K562 (cell line): ENCODE results near the gene SELENOM. TPM values are rescaled to one million over a fixed set of nuclear protein-coding genes. Genes with fewer than 3 reads are reported as not detected.
A peak's percentile ranks its signal among the peaks of the same experiment; 100 is the strongest.

Source experiments
- ATAC-seq: fragments of 200-7000 bp; cut with Tn5 transposase; 3 replicates; pipeline ENCODE4 v1.9.1; 2020; ENCODE audit warnings: moderate library complexity
- BruUV-seq: library from RNA; stranded (reverse); fragments of 400-500 nt; replicated peaks from 2 replicates; lab custom pipeline; 2021; lab: Mats Ljungman, UMichigan
- CTCF ChIA-PET: fragments of 300-600 bp; formaldehyde crosslinking; extraction: SDS; loops from one replicate; lab custom pipeline; 2021; ENCODE audit warnings: low intra/inter-chr PET ratio; lab: Yijun Ruan, JAX
- POLR2A ChIA-PET: fragments of 300-600, 350-650 bp; sonication (Branson Sonifier 250); formaldehyde crosslinking; extraction: SDS; loops from one replicate; lab custom pipeline; 2021; ENCODE audit warnings: antibody characterized with exemption, inconsistent platforms; lab: Yijun Ruan, JAX
- DNase-seq, 4 experiments: peaks; one replicate each; pipeline versions ENCODE4 v3.0.0 to v3.0.0-alpha.2; 2011 to 2018; ENCODE audit warnings: low spot score in 3 of 4, mixed read lengths in 3 of 4; ENCODE audit errors: extremely low read depth in 1 of 4
- FAIRE-seq: peaks from 2 replicates; lab custom pipeline; 2011; peaks lifted over from hg19 to GRCh38; lab: Jason Lieb, UNC
- H2AFZ ChIP-seq: 2 replicates; pipeline ENCODE4 v1.6.0; 2011; ENCODE audit warnings: low read depth, low read length, control low read depth, inconsistent platforms
- H3K27ac ChIP-seq: fragments of 200-600 bp; 3 replicates; pipeline ENCODE4 v1.8.0; 2011; ENCODE audit warnings: low read depth, mild to moderate bottlenecking, control low read depth, inconsistent platforms, low read length, moderate library complexity, mixed read lengths; ENCODE audit errors: extremely low read depth
- H3K27me3 ChIP-seq, 2 experiments: fragments of 300-600 bp in 1 of 2; 2 replicates in 1 of 2; 3 replicates in 1 of 2; pipeline versions ENCODE4 v1.6.0 to v1.8.0; 2011; ENCODE audit warnings: inconsistent platforms in 2 of 2, low read length in 2 of 2, mild to moderate bottlenecking in 1 of 2, mixed read lengths in 1 of 2, moderate library complexity in 1 of 2; ENCODE audit not compliant: control insufficient read depth in 2 of 2, insufficient read depth in 2 of 2
- H3K36me3 ChIP-seq: fragments of 300-600 bp; 3 replicates; pipeline ENCODE4 v1.8.0; 2011; ENCODE audit warnings: mild to moderate bottlenecking, low read length, inconsistent platforms; ENCODE audit not compliant: control insufficient read depth, insufficient read depth
- H3K4me1 ChIP-seq, 2 experiments: fragments of 200-600 bp in 1 of 2; replicated peaks in 1 of 2; 2 replicates in 1 of 2; 3 replicates in 1 of 2; pipeline versions ENCODE4 v1.5.1 to v1.8.0; 2011; ENCODE audit warnings: inconsistent platforms in 2 of 2, low read length in 2 of 2, mild to moderate bottlenecking in 1 of 2, mixed read lengths in 1 of 2, moderate library complexity in 1 of 2; ENCODE audit not compliant: control insufficient read depth in 2 of 2, insufficient read depth in 2 of 2
- H3K4me2 ChIP-seq: 2 replicates; pipeline ENCODE4 v1.6.1; 2011; ENCODE audit warnings: low read length, control low read depth, inconsistent platforms, mixed read lengths; ENCODE audit not compliant: insufficient read depth
- H3K4me3 ChIP-seq: fragments of 200-600 bp; sonication (generic), shearing (Covaris generic); 2 replicates; pipeline ENCODE4 v1.5.1; 2016; ENCODE audit warnings: control low read depth, inconsistent platforms
- H3K79me2 ChIP-seq: fragments of 200-600 bp; 3 replicates; pipeline ENCODE4 v1.8.0; 2011; ENCODE audit warnings: low read length, inconsistent platforms; ENCODE audit not compliant: control insufficient read depth, insufficient read depth
- H3K9ac ChIP-seq, 2 experiments: 2 replicates each; pipeline versions ENCODE4 v1.6.0 to v1.6.1; 2011; ENCODE audit warnings: low read depth in 2 of 2, low read length in 2 of 2, control low read depth in 1 of 2, inconsistent platforms in 1 of 2, mild to moderate bottlenecking in 1 of 2, mixed read lengths in 1 of 2; ENCODE audit not compliant: insufficient read depth in 1 of 2
- H3K9me1 ChIP-seq: one replicate; pipeline ENCODE4 v1.6.0; 2011; ENCODE audit warnings: inconsistent platforms, mild to moderate bottlenecking, low read length, moderate library complexity; ENCODE audit not compliant: control insufficient read depth, insufficient read depth
- H3K9me3 ChIP-seq: replicated peaks from 2 replicates; pipeline ENCODE4 v1.5.1; 2011; ENCODE audit warnings: low read depth, low read length, inconsistent platforms; ENCODE audit not compliant: control insufficient read depth, insufficient read depth
- H4K20me1 ChIP-seq: replicated peaks from 2 replicates; pipeline ENCODE4 v1.6.1; 2011; ENCODE audit warnings: low read length, inconsistent platforms, mixed read lengths; ENCODE audit not compliant: control insufficient read depth, insufficient read depth
- AFF4 ChIP-seq: sonication (generic); formaldehyde crosslinking; IDR thresholded peaks from 2 replicates; pipeline ENCODE4 v1.8.0; 2023; ENCODE audit warnings: mild to moderate bottlenecking, missing genetic modification reagents
- CBX1 ChIP-seq: sonication (generic); IDR thresholded peaks from 2 replicates; pipeline ENCODE4 v1.6.1; 2016; ENCODE audit warnings: antibody characterized with exemption, low read depth, mild to moderate bottlenecking
- CREM ChIP-seq: IDR thresholded peaks from 2 replicates; pipeline ENCODE4 v1.6.1; 2014; ENCODE audit warnings: antibody characterized with exemption, low read depth
- CXXC5 ChIP-seq: fragments of 250-450 bp; sonication (Bioruptor Pico); IDR thresholded peaks from 2 replicates; pipeline ENCODE4 v1.8.0; 2022; ENCODE audit warnings: inconsistent platforms, mild to moderate bottlenecking, moderate library complexity
- DNMT1 ChIP-seq: fragments of 450-650 bp; IDR thresholded peaks from 2 replicates; pipeline ENCODE4 v1.6.1; 2016; ENCODE audit warnings: antibody characterized with exemption, mild to moderate bottlenecking
- ELK1 ChIP-seq: sonication (generic); formaldehyde crosslinking; IDR thresholded peaks from 2 replicates; pipeline ENCODE4 v1.8.1; 2022; ENCODE audit warnings: missing genetic modification reagents
- GABPA ChIP-seq: fragments of 200-800 bp; sonication (Bioruptor generic); conservative IDR thresholded peaks from 2 replicates; pipeline ENCODE4 v1.6.1; 2016; ENCODE audit warnings: low read depth, missing genetic modification characterization, missing compliant biosample characterization
- HDAC1 ChIP-seq, 2 experiments: fragments of 450-650 bp; IDR thresholded peaks; 2 replicates each; pipeline ENCODE4 v1.6.1; 2016 to 2017; ENCODE audit warnings: inconsistent platforms in 1 of 2, mild to moderate bottlenecking in 1 of 2, moderate library complexity in 1 of 2
- KLF13 ChIP-seq: fragments of 450-650 bp; IDR thresholded peaks from 2 replicates; pipeline ENCODE4 v1.6.1; 2016; ENCODE audit warnings: missing genetic modification characterization, low read depth, mild to moderate bottlenecking, missing compliant biosample characterization, moderate library complexity, borderline replicate concordance
- MAFG ChIP-seq: fragments of 450-650 bp; conservative IDR thresholded peaks from 2 replicates; pipeline ENCODE4 v1.6.1; 2016; ENCODE audit warnings: missing genetic modification characterization, missing compliant biosample characterization
- NCOA4 ChIP-seq: fragments of 450-650 bp; IDR thresholded peaks from 2 replicates; pipeline ENCODE4 v1.6.1; 2018; ENCODE audit warnings: mild to moderate bottlenecking; ENCODE audit not compliant: partially characterized antibody
- POLR2A ChIP-seq: fragments of 450-650 bp; conservative IDR thresholded peaks from 2 replicates; pipeline ENCODE4 v1.6.1; 2016
- POLR2G ChIP-seq: fragments of 200-400 bp; formaldehyde crosslinking; IDR thresholded peaks from 2 replicates; pipeline ENCODE4 v1.6.1; 2017; ENCODE audit warnings: low read depth, mild to moderate bottlenecking, antibody characterized with exemption, low read length, moderate library complexity
- RAD21 ChIP-seq, 2 experiments: fragments of 250-450 bp in 1 of 2; fragments of 450-650 bp in 1 of 2; sonication (Bioruptor Pico) in 1 of 2; formaldehyde crosslinking in 1 of 2; IDR thresholded peaks in 1 of 2; conservative IDR thresholded peaks in 1 of 2; 2 replicates each; pipeline versions ENCODE4 v1.4.0 to v1.8.0; 2020 to 2022; ENCODE audit warnings: mild to moderate bottlenecking in 2 of 2, moderate library complexity in 1 of 2
- RAD51 ChIP-seq: fragments of 450-650 bp; IDR thresholded peaks from 2 replicates; pipeline ENCODE4 v1.7.1; 2016; ENCODE audit warnings: low read depth, mild to moderate bottlenecking, borderline replicate concordance
- ZFP36 ChIP-seq: fragments of 150-350 bp; IDR thresholded peaks from 2 replicates; pipeline ENCODE4 v1.6.1; 2018; ENCODE audit warnings: low read length, low read depth; ENCODE audit not compliant: partially characterized antibody
- WGBS: fragments of 100-300 bp; shearing (Covaris generic); methylation state at CpG from one replicate; pipeline ENCODE4 v1.1.6; 2016; ENCODE audit warnings: low coverage, mixed read lengths; ENCODE audit not compliant: insufficient coverage; ENCODE audit errors: missing lambda C conversion rate; 5-methylcytosine and 5-hydroxymethylcytosine counted together
- in situ Hi-C: fragments of 300-500 bp; cut with MboI; formaldehyde crosslinking; loops from 4 replicates; pipeline ENCODE4 v1.15.0; 2018; ENCODE audit warnings: inconsistent platforms, mixed read lengths
- intact Hi-C: fragments of 100-400 bp; cut with micrococcal nuclease; formaldehyde crosslinking; loops from 2 replicates; pipeline ENCODE4 v1.14.2; 2022
- polyA plus RNA-seq, 8 experiments: library from polyadenylated mRNA; depleted of rRNA in 4 of 8; stranded (reverse) in 5 of 8; unstranded in 3 of 8; fragments of >200 nt; fragmentation: Nextera tagmentation in 2 of 8; fragmentation: Illumina TruSeq in 1 of 8; extraction: Ambion mirVana in 2 of 8; extraction: Trizol in 1 of 8; gene quantifications; 2 replicates each; pipeline versions ENCODE4 v1.2.1 to v1.2.3, GENCODE V29; 2011 to 2014; ENCODE audit warnings: inconsistent platforms in 1 of 8, missing spikeins in 1 of 8
- total RNA-seq, 7 experiments: library from RNA; depleted of rRNA in 6 of 7; stranded (reverse); fragments of >200 nt in 6 of 7; fragmentation: Illumina TruSeq in 2 of 7; extraction: Trizol in 2 of 7; gene quantifications; 2 replicates each; pipeline versions ENCODE4 v1.2.1 to v1.2.3, GENCODE V29; 2011 to 2021; ENCODE audit warnings: low replicate concordance in 1 of 7

Gene SELENOM
- total and polyA plus RNA-seq, 9 of the 15 experiments (the other 6 are each of a cell fraction or from before 2014, with no cell fraction given): 1.2 to 10.6 (median 3.7) TPM

DNA sequence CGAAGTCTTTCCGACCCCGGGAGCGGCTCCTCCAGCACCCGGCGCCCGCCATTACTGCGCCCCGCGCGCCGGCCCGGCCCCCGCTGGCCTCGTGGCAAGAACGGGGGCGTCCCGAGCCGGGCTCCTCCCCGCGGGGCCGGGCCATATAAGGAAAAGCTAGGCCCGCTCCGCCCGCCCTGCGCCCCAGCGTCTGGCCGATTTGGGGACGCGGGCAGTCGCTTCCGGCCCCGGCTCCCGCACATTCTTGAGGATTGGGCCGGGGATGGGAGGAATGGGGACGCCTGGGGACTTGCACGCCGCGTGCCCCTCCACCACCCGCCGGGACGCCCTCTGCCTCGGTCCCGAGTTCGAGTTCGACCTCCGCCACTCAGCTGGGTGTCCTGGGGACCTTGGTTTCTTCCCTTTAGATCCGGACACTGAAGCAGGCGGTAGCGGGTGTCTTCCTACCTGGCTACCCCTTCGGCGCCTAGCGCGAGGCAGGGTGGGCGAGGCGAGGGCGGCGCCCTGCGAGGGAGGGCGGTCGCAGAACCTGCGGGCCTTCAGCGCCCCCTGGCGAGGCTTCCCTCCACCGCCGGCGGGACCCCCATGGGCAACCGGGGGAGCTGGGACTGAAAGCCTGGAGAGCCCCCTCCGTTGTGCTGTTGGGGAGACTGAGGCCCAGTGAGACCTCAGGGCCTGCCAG is 22.4 kb downstream of the SELENOM start:
- H3K27me3 ChIP-seq: no peaks in the 10 kb centered on the region
- H3K9me3 ChIP-seq: no peaks in the 10 kb centered on the region
- H3K4me2 ChIP-seq: peak overlapping the region; percentile 93
- in situ Hi-C loops (loop anchor here (5.0 to 10.0 kb wide), 2 partner anchors 133 to 320 kb away; no protein-coding TSS in a partner anchor), intact Hi-C loops (loop anchor here (2.0 kb wide), 2 partner anchors 116 to 136 kb away; partner anchors contain the start of genes MORC2 and TUG1)
- H3K4me1 ChIP-seq: peaks cover 36 to 78% of the 10 kb centered on the region in 2 experiments
- H3K4me3 ChIP-seq: peak overlapping the region; percentile 66
- ATAC-seq: peak; percentile 85
- H4K20me1 ChIP-seq: no peaks in the 10 kb centered on the region
- DNase-seq: peak; percentile 76 to 89 (median 84)
- H3K27ac ChIP-seq: peak overlapping the region; percentile 98
- peak overlapping the region; percentile 94 for H2AFZ ChIP-seq
- under 1% methylated on average over 31 of the region's 69 CpGs for WGBS
- peaks cover 22% of the 10 kb centered on the region for H3K79me2 ChIP-seq
- H3K9me1 ChIP-seq: peaks cover 5% of the 10 kb centered on the region
- FAIRE-seq: peak; percentile 44
- CTCF ChIA-PET: interaction anchor here (0.7 to 4.0 kb wide), 3 partner anchors 20 to 137 kb away, joined by 3 to 21 read pairs (median 4); partner anchors contain the start of gene TUG1
- POLR2A ChIA-PET: interaction anchor here (0.6 to 2.9 kb wide), 10 partner anchors 11 to 238 kb away, joined by 3 to 18 read pairs (median 4); partner anchors contain the start of gene SELENOM
- BruUV-seq: no TSS peak
- H3K9ac ChIP-seq: peak overlapping the region; percentile 92 to 98
- H3K36me3 ChIP-seq: peaks cover 20% of the 10 kb centered on the region; the same call in 2 of the 3 replicates
- TF ChIP-seq CREM (0 out of 2 replicates have a peak, but pooled peaks have one; percentile 30), RAD51 (no peak), NCOA4 (no peak), DNMT1 (no peak), MAFG (no peak), ZFP36 (peak; percentile 25), HDAC1 (IDR thresholded peaks at IDR 0.05) (peak in 1 of 2 experiments; percentile 66; a peak in 2 of 4 replicates), AFF4 (peak; percentile 53; the same call in 1 of the 2 replicates), CBX1 (peak; percentile 49; the same call in 1 of the 2 replicates), CXXC5 (CRISPR knock-in tag) (peak; percentile 63), RAD21 (CRISPR knock-in tag; conservative IDR thresholded peaks at IDR 0.05 in 1 of 2, IDR thresholded peaks at IDR 0.05 in 1 of 2) (peak; percentile 76), KLF13 (0 out of 2 replicates have a peak, but pooled peaks have one; percentile 23), GABPA (tag) (peak; percentile 58), POLR2A (peak; percentile 82), ELK1 (CRISPR knock-in tag) (0 out of 2 replicates have a peak, but pooled peaks have one; percentile 32), POLR2G (peak; percentile 97)
